Smooth muscle cell of the brain vasculature (primary cell): ENCODE data around the gene KRT15.
"Not testable (repeated sequence)": the region's sequence is repeated elsewhere in the genome, so short reads cannot be mapped to it uniquely, and the experiment has no call there.

Experiments
- DNase-seq: peaks from one replicate; pipeline ENCODE4 v3.0.0-alpha.2; 2012; ENCODE audit warnings: low read depth, low spot score

The KRT15 gene

GRCh38 chr17:41544491-41544892 is 25.8 kb upstream of the KRT15 start:
- DNase-seq = no peak

DNA sequence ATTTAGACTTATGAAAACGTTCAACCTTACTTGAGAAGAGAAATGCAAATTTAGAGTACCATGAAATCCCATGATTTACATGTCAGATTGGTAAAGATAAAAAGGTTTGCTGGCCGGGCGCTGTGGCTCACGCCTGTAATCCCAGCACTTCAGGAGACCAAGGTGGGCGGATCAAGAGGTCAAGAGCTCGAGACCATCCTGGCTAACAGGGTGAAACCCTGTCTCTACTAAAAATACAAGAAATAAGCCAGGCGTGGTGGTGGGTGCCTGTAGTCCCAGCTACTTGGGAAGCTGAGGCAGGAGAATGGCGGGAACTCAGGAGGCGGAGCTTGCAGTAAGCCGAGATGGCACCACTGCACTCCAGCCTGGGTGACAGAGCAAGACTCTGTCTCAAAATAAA is 24.1 kb upstream of the KRT15 start:
- DNase-seq = not testable (repeated sequence)

DNA sequence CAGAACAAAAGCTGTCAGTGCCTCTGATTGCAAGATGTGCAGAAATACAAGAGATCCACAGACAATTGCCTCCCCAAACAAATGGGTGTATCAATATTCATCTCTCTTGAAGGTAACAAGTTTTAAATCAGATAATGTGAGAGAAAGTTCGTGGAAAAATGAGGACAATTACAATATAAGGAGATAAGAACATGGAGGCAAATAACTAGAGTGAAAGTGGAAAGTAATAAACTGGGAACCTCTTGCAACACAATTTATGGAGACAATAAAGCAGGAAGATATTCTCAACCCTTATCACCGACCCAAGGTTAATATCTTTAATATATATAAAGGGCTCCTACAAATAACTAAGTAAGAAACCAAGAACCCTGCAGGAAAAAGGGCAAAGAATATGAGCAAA is 23.7 kb upstream of the KRT15 start:
- DNase-seq = no peak

- DNase-seq = no peak
Measured at GRCh38 chr17:41540921-41541625, 22.4 kb upstream of the KRT15 start.

DNA sequence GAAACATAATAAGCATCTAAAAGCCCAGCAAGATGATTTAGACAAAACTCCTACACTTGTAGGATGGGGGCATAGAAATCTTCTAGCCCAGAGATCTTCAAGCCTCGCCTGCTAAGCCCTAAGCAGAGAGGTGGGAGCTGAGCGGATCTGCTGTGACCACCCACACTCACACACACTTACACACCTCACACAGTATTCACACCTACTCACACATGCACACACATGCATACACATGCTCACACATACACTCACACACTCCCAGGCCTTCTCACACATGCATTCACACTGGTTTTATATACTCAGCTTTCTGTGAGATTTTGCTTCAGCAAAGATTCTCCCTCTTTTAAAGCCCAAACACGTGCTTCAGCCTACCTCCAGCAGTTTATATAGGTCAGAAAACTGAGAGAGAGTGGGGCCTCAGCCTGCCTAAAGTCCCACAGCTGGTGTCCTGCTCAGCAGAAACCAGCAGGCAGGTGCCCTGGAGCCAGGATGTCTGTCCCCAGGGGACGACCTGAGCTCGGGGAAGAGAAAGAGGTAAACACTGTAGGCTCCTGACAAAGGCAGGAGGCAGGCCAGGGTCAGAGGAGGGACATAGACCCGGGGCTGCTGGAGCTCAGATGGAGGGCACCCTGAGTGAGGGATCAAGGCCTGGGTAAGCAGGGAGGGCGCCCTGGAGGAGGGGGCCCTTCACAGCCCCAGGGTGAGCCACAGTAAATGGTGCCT is 21.4 kb upstream of the KRT15 start:
- no peak for DNase-seq

DNA sequence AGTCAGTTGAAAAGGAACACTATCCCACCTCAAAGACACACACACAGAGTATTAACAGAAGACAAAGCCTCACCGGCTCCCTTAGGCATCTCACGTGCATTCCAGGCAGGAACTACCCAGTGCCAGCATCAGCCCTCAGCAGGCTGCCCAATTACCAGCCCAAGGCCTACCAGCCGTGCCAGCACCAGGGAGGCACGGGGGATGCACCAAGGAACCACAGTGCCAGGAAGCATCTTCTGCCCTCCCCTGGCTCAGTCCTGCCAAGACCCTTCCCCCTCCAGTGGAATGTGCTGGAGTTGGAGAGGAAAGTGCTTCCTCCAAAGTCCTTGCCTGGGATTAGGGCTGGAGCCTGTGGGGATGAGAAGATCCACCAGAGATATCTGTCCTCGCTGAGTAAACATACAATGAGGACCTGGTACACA is 20.4 kb upstream of the KRT15 start:
- no peak for DNase-seq

DNA sequence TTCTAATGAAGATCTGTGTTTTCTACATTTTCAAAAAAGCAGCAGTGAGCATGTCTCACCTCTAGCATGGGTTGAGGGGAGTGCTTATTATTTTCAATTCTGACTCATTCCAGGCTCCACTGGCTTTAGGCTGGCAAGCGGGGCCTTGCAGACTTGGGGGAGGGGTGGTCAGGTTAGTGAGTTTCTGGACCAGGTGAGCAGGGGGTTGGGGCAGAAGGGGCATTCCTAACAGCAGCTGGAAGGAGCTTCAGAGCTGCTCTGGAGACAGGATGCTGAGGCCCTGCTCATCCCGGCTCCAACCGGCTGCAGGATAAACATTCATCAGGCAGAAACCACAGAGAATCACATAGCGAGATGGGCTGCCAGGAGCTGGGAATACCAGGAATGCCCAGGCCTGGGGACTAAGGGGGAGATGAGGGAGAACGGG is 19.9 kb upstream of the KRT15 start:
- DNase-seq = no peak

DNA sequence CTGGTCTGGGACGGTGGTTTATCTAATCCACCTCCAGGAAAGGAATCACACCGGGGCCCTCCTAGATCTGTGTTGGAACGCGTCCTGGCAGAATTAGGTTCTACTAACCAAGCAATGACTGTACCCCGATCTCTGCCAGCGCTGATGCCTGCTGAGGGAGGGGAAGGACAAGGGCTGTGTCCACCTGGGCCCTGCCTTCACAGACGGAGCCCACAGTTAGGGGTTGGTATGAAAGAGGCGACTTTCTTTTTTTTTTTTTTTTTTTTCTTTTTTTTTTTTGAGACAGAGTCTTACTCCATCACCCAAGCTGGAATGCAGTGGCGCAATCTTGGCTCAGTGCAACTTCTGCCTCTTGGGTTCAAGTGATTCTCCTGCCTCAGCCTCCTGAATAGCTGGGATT is 19.3 kb upstream of the KRT15 start:
- no peak for DNase-seq

GRCh38 chr17:41537614-41537954 is 18.9 kb upstream of the KRT15 start:
- no peak for DNase-seq

DNA sequence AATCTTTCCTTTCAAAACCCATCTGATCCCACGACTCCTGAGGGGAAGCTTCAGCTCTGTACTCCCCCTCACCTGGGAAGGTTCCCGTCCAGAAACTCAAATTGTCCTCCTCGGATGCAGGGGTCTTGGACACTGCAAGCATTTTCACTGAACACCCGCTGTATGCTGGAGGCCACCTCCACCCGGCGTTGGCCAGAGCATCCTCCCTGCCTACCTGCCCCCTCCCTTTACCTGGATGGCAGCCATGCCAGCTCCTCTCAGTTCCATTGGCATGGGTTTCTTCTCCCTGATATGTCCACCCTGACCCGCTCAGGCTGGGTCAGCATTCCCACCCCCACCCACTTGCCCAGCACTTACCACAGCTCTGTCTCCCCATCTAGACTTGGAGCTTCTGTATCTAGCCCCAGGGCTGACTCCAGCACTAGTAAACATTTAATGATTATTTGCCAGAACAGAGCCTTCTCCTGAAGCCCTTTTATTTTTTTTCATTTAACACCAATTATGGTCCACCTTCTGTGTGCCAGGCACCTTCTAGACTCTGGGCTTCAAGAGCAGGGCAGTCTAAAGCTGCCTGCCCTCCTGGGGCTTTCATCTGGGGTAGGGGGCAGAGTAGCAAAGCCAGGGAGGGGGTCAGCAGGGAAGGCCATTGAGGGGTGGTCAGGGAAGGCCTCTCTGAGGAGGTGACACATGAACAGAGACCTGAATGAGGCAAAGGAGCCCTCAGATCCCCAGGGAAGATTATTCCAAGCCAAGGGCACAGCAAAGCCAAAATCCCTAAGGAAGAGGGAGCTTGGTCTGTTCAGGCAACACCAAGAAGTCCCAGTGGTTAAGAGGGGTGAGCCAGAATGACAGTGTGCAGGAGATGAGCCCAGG is 18.3 kb upstream of the KRT15 start:
- no peak for DNase-seq

- no peak for DNase-seq
Measured at GRCh38 chr17:41535764-41536481, 17.2 kb upstream of the KRT15 start.

- DNase-seq = no peak
Measured at GRCh38 chr17:41534899-41535546, 16.3 kb upstream of the KRT15 start.

GRCh38 chr17:41533613-41534012 is 14.9 kb upstream of the KRT15 start:
- no peak for DNase-seq

DNA sequence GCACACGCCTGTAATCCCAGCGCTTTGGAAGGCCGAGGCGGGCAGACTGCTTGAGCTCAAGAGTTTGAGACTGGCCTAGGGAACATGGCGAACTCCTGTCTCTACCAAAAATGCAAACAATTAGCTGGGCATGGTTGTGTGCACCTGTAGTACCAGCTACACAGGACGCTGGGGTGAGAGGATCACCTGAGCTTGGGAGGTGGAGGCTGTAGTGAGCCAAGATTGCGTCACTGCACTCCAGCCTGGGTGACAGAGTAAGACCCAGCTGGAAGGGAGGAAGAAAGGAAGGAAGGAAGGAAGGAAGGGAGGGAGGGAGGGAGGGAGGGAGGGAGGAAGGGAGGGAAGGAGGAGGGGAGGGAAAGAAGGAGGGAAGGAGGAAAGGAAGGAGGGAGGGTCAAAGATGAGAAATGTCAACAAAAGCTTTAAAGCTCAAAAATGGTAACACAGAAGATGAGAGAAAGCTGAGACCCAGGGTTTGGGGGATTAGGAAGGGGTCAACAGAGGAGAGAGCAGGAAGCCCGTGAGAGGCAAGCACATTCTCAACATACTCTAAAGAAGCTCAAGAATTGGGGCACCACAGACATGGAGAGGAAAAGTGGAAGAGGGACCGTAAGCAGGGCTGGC is 14.4 kb upstream of the KRT15 start:
- DNase-seq = no peak

DNA sequence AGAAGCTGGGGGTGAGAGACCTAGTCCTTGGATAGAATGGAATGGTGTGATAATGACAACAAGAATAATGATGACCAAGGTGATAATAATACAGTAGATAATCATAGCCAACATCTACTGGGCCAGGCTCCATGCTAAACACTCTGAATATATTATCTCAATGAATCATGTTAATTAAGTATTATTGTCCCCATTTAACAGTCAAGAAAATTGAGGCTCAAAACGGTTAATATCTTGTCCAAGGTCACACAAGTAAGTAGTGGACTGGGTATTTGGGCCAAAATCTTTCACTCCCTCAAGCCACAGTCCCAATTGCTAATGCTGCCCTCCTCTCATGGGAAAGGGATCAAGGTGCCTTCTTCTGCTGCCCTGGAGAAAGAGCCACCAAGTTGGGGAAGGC is 13.3 kb upstream of the KRT15 start:
- DNase-seq = no peak

GRCh38 chr17:41530062-41531048 is 11.7 kb upstream of the KRT15 start:
- DNase-seq = no peak

DNA sequence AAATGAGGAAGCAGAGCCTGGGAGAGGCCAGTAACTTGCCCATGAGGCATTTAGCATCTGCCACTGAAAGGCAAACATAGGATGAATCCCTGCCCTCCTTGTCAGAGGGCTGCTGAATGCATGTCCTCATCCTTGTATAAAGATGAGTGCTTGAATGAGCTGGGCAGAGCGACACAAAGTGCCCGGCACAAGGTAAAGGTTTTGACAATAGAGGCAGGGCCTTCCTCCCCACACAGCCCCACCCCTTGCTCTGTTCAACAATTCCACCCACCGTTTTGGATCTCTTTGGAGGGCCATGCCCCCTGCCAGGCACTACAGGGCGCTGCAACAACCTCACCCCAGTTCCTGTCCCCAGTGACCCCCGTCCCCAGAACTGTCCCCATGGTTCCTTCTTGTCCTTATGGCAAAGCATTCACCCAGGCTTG is 10.8 kb upstream of the KRT15 start:
- no peak for DNase-seq

GRCh38 chr17:41528959-41529353 is 10.3 kb upstream of the KRT15 start:
- DNase-seq = no peak
